ENCODE data around the gene DNAI2.

GRCh38 chr17:74360899-74361229, 86.8 kb downstream of the DNAI2 start:
- TF ChIP-seq CTCF (conservative IDR thresholded peaks at IDR 0.05; ENCODE audit: low read depth, low read length), result no peak
- TF ChIP-seq EZH2phosphoT487 (IDR thresholded peaks at IDR 0.05; ENCODE audit: borderline replicate concordance, low read length), result no peak
